GM23338 (cell line): ENCODE results near the gene RAB3GAP1. TPM values are rescaled to one million over a fixed set of nuclear protein-coding genes. Genes with fewer than 3 reads are reported as not detected.

Experiments
- ATAC-seq: fragments of 200-7000 bp; cut with Tn5 transposase; 3 replicates; pipeline ENCODE4 v1.9.1; 2020
- DNase-seq: peaks from one replicate; pipeline ENCODE4 v3.0.0-alpha.2; 2015; ENCODE audit warnings: low spot score
- H2AFZ ChIP-seq: fragments of 200-600 bp; sonication (generic); 2 replicates; pipeline ENCODE4 v1.8.0; 2016; ENCODE audit warnings: antibody characterized with exemption, mild to moderate bottlenecking, moderate library complexity
- H3F3A ChIP-seq: fragments of 200-600 bp; sonication (generic); replicated peaks from 2 replicates; pipeline ENCODE4 v1.8.0; 2017; ENCODE audit warnings: antibody characterized with exemption, mixed run types, low read depth
- H3K27ac ChIP-seq: fragments of 200-600 bp; sonication (generic); 2 replicates; pipeline ENCODE4 v1.6.1; 2016; ENCODE audit warnings: low read depth
- H3K27me3 ChIP-seq: fragments of 200-600 bp; sonication (generic); 2 replicates; pipeline ENCODE4 v1.8.0; 2016; ENCODE audit warnings: mild to moderate bottlenecking, mixed run types, moderate library complexity; ENCODE audit not compliant: insufficient read depth
- H3K36me3 ChIP-seq: fragments of 200-600 bp; sonication (generic); 2 replicates; pipeline ENCODE4 v1.8.0; 2016; ENCODE audit warnings: mild to moderate bottlenecking; ENCODE audit not compliant: insufficient read depth
- H3K4me1 ChIP-seq: fragments of 200-600 bp; sonication (generic); 2 replicates; pipeline ENCODE4 v1.8.0; 2016; ENCODE audit warnings: mild to moderate bottlenecking, moderate library complexity; ENCODE audit not compliant: insufficient read depth
- H3K4me2 ChIP-seq: fragments of 200-600 bp; sonication (generic); 2 replicates; pipeline ENCODE4 v1.7.1; 2017; ENCODE audit warnings: mixed run types
- H3K4me3 ChIP-seq: fragments of 200-600 bp; sonication (generic); 2 replicates; pipeline ENCODE4 v1.6.1; 2016; ENCODE audit warnings: mixed run types
- H3K79me2 ChIP-seq: fragments of 200-600 bp; sonication (generic); replicated peaks from 2 replicates; pipeline ENCODE4 v1.8.0; 2017; ENCODE audit warnings: mild to moderate bottlenecking; ENCODE audit not compliant: insufficient read depth
- H3K9me2 ChIP-seq: fragments of 200-600 bp; sonication (generic); 2 replicates; pipeline ENCODE4 v1.8.0; 2017; ENCODE audit not compliant: insufficient read depth
- H4K20me1 ChIP-seq: fragments of 200-600 bp; sonication (generic); replicated peaks from 2 replicates; pipeline ENCODE4 v1.8.0; 2017; ENCODE audit warnings: mild to moderate bottlenecking; ENCODE audit not compliant: insufficient read depth
- H3K27ac Mint-ChIP-seq: 2 replicates; pipeline ENCODE4 v1.8.0; 2020; ENCODE audit warnings: inconsistent platforms, mild to moderate bottlenecking, moderate library complexity, mixed read lengths
- H3K27me3 Mint-ChIP-seq: 3 replicates; pipeline ENCODE4 v1.8.0; 2022; ENCODE audit warnings: low read depth, mild to moderate bottlenecking, moderate library complexity, mixed read lengths, inconsistent platforms; ENCODE audit not compliant: insufficient read depth, poor library complexity
- H3K36me3 Mint-ChIP-seq: 3 replicates; pipeline ENCODE4 v1.8.0; 2021; ENCODE audit warnings: low read depth, mild to moderate bottlenecking, inconsistent platforms, moderate library complexity, mixed read lengths
- H3K4me1 Mint-ChIP-seq: 3 replicates; pipeline ENCODE4 v1.8.0; 2020; ENCODE audit warnings: mild to moderate bottlenecking, inconsistent platforms, mixed read lengths
- H3K4me3 Mint-ChIP-seq: 3 replicates; pipeline ENCODE4 v1.8.0; 2021; ENCODE audit warnings: moderate library complexity, mild to moderate bottlenecking, inconsistent platforms, mixed read lengths
- H3K9me3 Mint-ChIP-seq: 3 replicates; pipeline ENCODE4 v1.8.0; 2020; ENCODE audit warnings: moderate library complexity, mild to moderate bottlenecking, inconsistent platforms, mixed read lengths
- CREB1 ChIP-seq: fragments of 250-450 bp; sonication (Bioruptor Pico); IDR thresholded peaks from 2 replicates; pipeline ENCODE4 v1.5.0; 2020; ENCODE audit warnings: low read depth, mild to moderate bottlenecking, moderate library complexity
- CTCF ChIP-seq, 2 experiments: fragments of 200-600 bp in 1 of 2; sonication (generic) in 1 of 2; conservative IDR thresholded peaks; 2 replicates each; pipeline versions ENCODE4 v1.5.1 to v1.6.1; 2016 to 2017; ENCODE audit warnings: antibody characterized with exemption in 2 of 2, low read depth in 2 of 2, mild to moderate bottlenecking in 2 of 2, moderate library complexity in 1 of 2
- ETS1 ChIP-seq: IDR thresholded peaks from 2 replicates; pipeline ENCODE4 v1.6.1; 2016; ENCODE audit warnings: antibody characterized with exemption
- EZH2phosphoT487 ChIP-seq: fragments of 200-600 bp; sonication (generic); IDR thresholded peaks from one replicate; pipeline ENCODE4 v1.8.1; 2018; ENCODE audit warnings: antibody characterized with exemption; ENCODE audit not compliant: unreplicated experiment
- JUNB ChIP-seq: IDR thresholded peaks from one replicate; pipeline ENCODE4 v1.6.1; 2016; ENCODE audit warnings: antibody characterized with exemption; ENCODE audit not compliant: unreplicated experiment
- NANOG ChIP-seq: IDR thresholded peaks from 2 replicates; pipeline ENCODE4 v1.6.1; 2016; ENCODE audit warnings: antibody characterized with exemption, borderline replicate concordance
- POLR2AphosphoS5 ChIP-seq: IDR thresholded peaks from 2 replicates; pipeline ENCODE4 v1.6.1; 2016; ENCODE audit warnings: antibody characterized with exemption, low read depth
- REST ChIP-seq: IDR thresholded peaks from one replicate; pipeline ENCODE4 v1.6.1; 2018; ENCODE audit warnings: antibody characterized with exemption; ENCODE audit not compliant: unreplicated experiment
- ZNF114 ChIP-seq: fragments of 250-450 bp; sonication (Bioruptor Pico); IDR thresholded peaks from 2 replicates; pipeline ENCODE4 v1.5.0; 2020; ENCODE audit warnings: mild to moderate bottlenecking, moderate library complexity
- ZNF331 ChIP-seq: fragments of 250-450 bp; sonication (Bioruptor Pico); IDR thresholded peaks from 2 replicates; pipeline ENCODE4 v1.5.0; 2020; ENCODE audit warnings: low read depth, mild to moderate bottlenecking, moderate library complexity
- ZNF462 ChIP-seq: fragments of 250-450 bp; sonication (Bioruptor Pico); IDR thresholded peaks from 2 replicates; pipeline ENCODE4 v1.5.0; 2020; ENCODE audit warnings: mild to moderate bottlenecking, moderate library complexity
- polyA plus RNA-seq: library from polyadenylated mRNA; unstranded; fragments of >200 nt; fragmentation: Nextera tagmentation; extraction: Ambion mirVana; gene quantifications from 2 replicates; pipeline ENCODE4 v1.2.1, GENCODE V29; 2016
- total RNA-seq: library from RNA; depleted of rRNA; stranded (reverse); fragments of >200 nt; shearing (Covaris generic); gene quantifications from 2 replicates; pipeline ENCODE4 v1.2.3, GENCODE V29; 2014

Gene RAB3GAP1
- total and polyA plus RNA-seq, 2 experiments from 2014 or later: 22.5 to 40.4 TPM

- peaks cover 17% of the 10 kb centered on the region for H3K9me3 Mint-ChIP-seq
- H4K20me1 ChIP-seq: no peaks in the 10 kb centered on the region
- no peak for TF ChIP-seq REST
- TF ChIP-seq ETS1: no peak
- no peak for TF ChIP-seq ZNF331 (CRISPR knock-in tag)
- TF ChIP-seq ZNF114: no peak
- no peak for TF ChIP-seq POLR2AphosphoS5
- TF ChIP-seq JUNB: no peak
- no peak for TF ChIP-seq CREB1 (CRISPR knock-in tag)
- TF ChIP-seq NANOG: no peak
- no peak for TF ChIP-seq EZH2phosphoT487
- TF ChIP-seq ZNF462 (CRISPR knock-in tag): no peak
- no peak for TF ChIP-seq CTCF (conservative IDR thresholded peaks at IDR 0.05; ENCODE audit: low read depth in 2 of 2)
- H3K27ac ChIP-seq: no peak overlapping the region
- no peaks in the 10 kb centered on the region for H3K4me1 Mint-ChIP-seq
- H2AFZ ChIP-seq: no peak overlapping the region
- no peak overlapping the region for H3K4me3 Mint-ChIP-seq
- no peak for ATAC-seq
- H3K27me3 Mint-ChIP-seq: no peaks in the 10 kb centered on the region
- no peaks in the 10 kb centered on the region for H3F3A ChIP-seq
- no peaks in the 10 kb centered on the region for H3K9me2 ChIP-seq
- no peak for DNase-seq
- no peak overlapping the region for H3K4me2 ChIP-seq
- no peaks in the 10 kb centered on the region for H3K36me3 ChIP-seq
- no peaks in the 10 kb centered on the region for H3K27me3 ChIP-seq
- H3K36me3 Mint-ChIP-seq: peaks cover 29% of the 10 kb centered on the region
- H3K79me2 ChIP-seq: 0 out of 2 replicates have a peak, but pooled peaks cover 9% of the 10 kb centered on the region
- no peak overlapping the region for H3K4me3 ChIP-seq
- no peaks in the 10 kb centered on the region for H3K4me1 ChIP-seq
- H3K27ac Mint-ChIP-seq: no peak overlapping the region
These were observed 47.9 kb downstream of the RAB3GAP1 start for GRCh38 chr2:135099802-135100483.
